Metanephros (tissue), 1 donor: ENCODE measurements around the gene EIF3D. TPM values are rescaled to one million over a fixed set of nuclear protein-coding genes. Genes with fewer than 3 reads are reported as not detected.

Experiments
- total RNA-seq: library from RNA; depleted of rRNA; stranded (reverse); fragments of >200 nt; gene quantifications from one replicate; pipeline ENCODE4 v1.2.3, GENCODE V29; 2014

Gene EIF3D, protein sequence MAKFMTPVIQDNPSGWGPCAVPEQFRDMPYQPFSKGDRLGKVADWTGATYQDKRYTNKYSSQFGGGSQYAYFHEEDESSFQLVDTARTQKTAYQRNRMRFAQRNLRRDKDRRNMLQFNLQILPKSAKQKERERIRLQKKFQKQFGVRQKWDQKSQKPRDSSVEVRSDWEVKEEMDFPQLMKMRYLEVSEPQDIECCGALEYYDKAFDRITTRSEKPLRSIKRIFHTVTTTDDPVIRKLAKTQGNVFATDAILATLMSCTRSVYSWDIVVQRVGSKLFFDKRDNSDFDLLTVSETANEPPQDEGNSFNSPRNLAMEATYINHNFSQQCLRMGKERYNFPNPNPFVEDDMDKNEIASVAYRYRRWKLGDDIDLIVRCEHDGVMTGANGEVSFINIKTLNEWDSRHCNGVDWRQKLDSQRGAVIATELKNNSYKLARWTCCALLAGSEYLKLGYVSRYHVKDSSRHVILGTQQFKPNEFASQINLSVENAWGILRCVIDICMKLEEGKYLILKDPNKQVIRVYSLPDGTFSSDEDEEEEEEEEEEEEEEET
- total RNA-seq, result 267 TPM

GRCh38 chr22:36528795-36529751 is at the start of gene EIF3D:
EIF3D (minus strand) TSS chr22:36529166; CDS start chr22:36526121, 3,045 bp downstream.

GRCh38 chr22:36506637-36507517 is 22.1 kb downstream of the EIF3D start, which contains the start of gene FOXRED2:
FOXRED2 (minus strand) TSS chr22:36507040; CDS start chr22:36506422, 618 bp downstream.

GRCh38 chr22:36481393-36482168 is 47.4 kb downstream of the EIF3D start, which contains the start of gene TXN2:
TXN2 (minus strand) TSS chr22:36481640; CDS start chr22:36480837, 803 bp downstream.

Other genes with a start within 250 kb of the EIF3D start
- 324 TPM for gene MYH9, start 141.2 kb downstream of the EIF3D start, total RNA-seq
- gene TXN2, start 47.5 kb downstream of the EIF3D start, total RNA-seq, result 37.4 TPM
- 22.1 TPM for gene FOXRED2, start 22.1 kb downstream of the EIF3D start, total RNA-seq
- not detected for gene CACNG2, start 174.6 kb upstream of the EIF3D start, total RNA-seq
- 31.8 TPM for gene IFT27, start 247.0 kb upstream of the EIF3D start, total RNA-seq